ENCODE measurements around the gene OR1J2. TPM values are rescaled to one million over a fixed set of nuclear protein-coding genes. Genes with fewer than 3 reads are reported as not detected.

Gene OR1J2
- total and polyA plus RNA-seq, 2 donors from 2014 or later, result not detected

- DNase-seq (no peak), FAIRE-seq (no peak)
- Histone ChIP-seq H3K4me3 (ENCODE audit: low read length in 3 of 3) (no peak overlapping the region), H3K27me3 (ENCODE audit: control insufficient read depth, insufficient read depth, low read length) (no peaks in the 10 kb centered on the region), H3K9me3 (ENCODE audit: control insufficient read depth in 2 of 3, insufficient read depth in 1 of 3, low read length in 3 of 3) (no peaks in the 10 kb centered on the region), H3K4me1 (ENCODE audit: control insufficient read depth in 2 of 3, insufficient read depth in 2 of 3, low read depth in 1 of 3, low read length in 3 of 3) (no peaks in the 10 kb centered on the region), H3K9ac (ENCODE audit: low read length in 3 of 3) (no peak overlapping the region), H3K27ac (ENCODE audit: low read depth in 2 of 2, low read length in 2 of 2) (no peak overlapping the region), H3K36me3 (ENCODE audit: control insufficient read depth in 2 of 3, insufficient read depth in 3 of 3, low read length in 3 of 3) (no peaks in the 10 kb centered on the region)
- no peak for TF ChIP-seq CTCF (IDR thresholded peaks at IDR 0.05; ENCODE audit: borderline replicate concordance, extremely low read depth, insufficient read depth)
- intact Hi-C loops (cut with DNase I), result no loop called here
Observed at GRCh38 chr9:122477346-122477745, 33.3 kb upstream of the OR1J2 start.

- Histone ChIP-seq H3K4me1 (ENCODE audit: control insufficient read depth in 2 of 3, insufficient read depth in 2 of 3, low read depth in 1 of 3, low read length in 3 of 3) (no peaks in the 10 kb centered on the region), H3K9me3 (ENCODE audit: control insufficient read depth in 2 of 3, insufficient read depth in 1 of 3, low read length in 3 of 3) (no peaks in the 10 kb centered on the region), H3K9ac (ENCODE audit: low read length in 3 of 3) (no peak within 1 kb of the TSS), H3K27me3 (ENCODE audit: control insufficient read depth, insufficient read depth, low read length) (no peaks in the 10 kb centered on the region), H3K36me3 (ENCODE audit: control insufficient read depth in 2 of 3, insufficient read depth in 3 of 3, low read length in 3 of 3) (no peaks in the 10 kb centered on the region), H3K4me3 (ENCODE audit: low read length in 3 of 3) (no peak within 1 kb of the TSS), H3K27ac (ENCODE audit: low read depth in 2 of 2, low read length in 2 of 2) (no peak within 1 kb of the TSS)
- FAIRE-seq, result no peak
- intact Hi-C loops (cut with DNase I), result no loop called here
- no peak for DNase-seq
- TF ChIP-seq CTCF (IDR thresholded peaks at IDR 0.05; ENCODE audit: borderline replicate concordance, extremely low read depth, insufficient read depth), result no peak
Observed at GRCh38 chr9:122477826-122478225, 32.8 kb upstream of the OR1J2 start, which contains the start of gene OR1J1. Gene OR1J1 (minus strand): TSS chr9:122477926. CDS start chr9:122477926, 0 bp downstream.

- H3K36me3 ChIP-seq (ENCODE audit: control insufficient read depth in 2 of 3, insufficient read depth in 3 of 3, low read length in 3 of 3), result no peaks in the 10 kb centered on the region
Observed at GRCh38 chr9:122479062-122479461, 31.5 kb upstream of the OR1J2 start.

More at GRCh38 chr9:122479062-122479461, 31.5 kb upstream of the OR1J2 start:
- DNase-seq (no peak), FAIRE-seq (no peak)
- intact Hi-C loops (cut with DNase I), result no loop called here
- Histone ChIP-seq H3K27ac (ENCODE audit: low read depth in 2 of 2, low read length in 2 of 2) (no peak overlapping the region), H3K4me3 (ENCODE audit: low read length in 3 of 3) (no peak overlapping the region), H3K27me3 (ENCODE audit: control insufficient read depth, insufficient read depth, low read length) (no peaks in the 10 kb centered on the region), H3K9ac (ENCODE audit: low read length in 3 of 3) (no peak overlapping the region), H3K9me3 (ENCODE audit: control insufficient read depth in 2 of 3, insufficient read depth in 1 of 3, low read length in 3 of 3) (no peaks in the 10 kb centered on the region), H3K4me1 (ENCODE audit: control insufficient read depth in 2 of 3, insufficient read depth in 2 of 3, low read depth in 1 of 3, low read length in 3 of 3) (no peaks in the 10 kb centered on the region)
- no peak for TF ChIP-seq CTCF (IDR thresholded peaks at IDR 0.05; ENCODE audit: borderline replicate concordance, extremely low read depth, insufficient read depth)
